Measurements from ENCODE around the gene INSR.
A peak's percentile ranks its signal among the peaks of the same experiment; 100 is the strongest.

The INSR gene

DNA sequence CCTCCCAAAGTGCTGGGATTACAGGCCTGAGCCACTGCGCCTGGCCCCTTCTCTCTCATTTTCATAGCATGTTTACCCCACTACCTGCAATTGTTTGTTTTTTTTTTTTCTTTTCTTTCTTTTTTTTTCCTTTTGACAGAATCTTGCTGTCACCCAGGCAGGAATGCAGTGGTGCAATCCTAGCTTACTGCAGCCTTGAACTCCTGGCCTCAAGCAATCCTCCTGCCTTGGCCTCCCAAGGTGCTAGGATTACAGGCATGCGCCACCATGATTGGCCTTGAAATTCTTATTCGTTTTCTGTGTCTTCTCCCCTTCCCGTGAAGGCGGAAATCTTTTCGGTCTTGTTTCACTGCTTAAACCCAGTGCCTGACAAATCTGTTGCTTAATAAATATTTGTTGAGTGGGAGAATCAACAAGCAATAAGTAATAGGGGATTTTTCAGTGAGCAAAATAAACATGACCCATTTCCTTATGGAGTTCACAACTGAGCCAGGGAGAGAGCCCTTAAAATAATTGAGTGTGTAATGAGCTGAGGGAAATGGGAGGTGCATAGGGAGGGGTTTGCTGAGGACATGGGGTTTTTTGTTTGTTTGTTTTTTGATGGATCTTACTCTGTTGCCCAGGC is 1.8 kb upstream of the INSR start:
- no peak for ATAC-seq (ENCODE audit: insufficient read depth, low read depth)
- no peak overlapping the region for H3K27ac ChIP-seq (ENCODE audit: low read length)
- H3K4me2 ChIP-seq (ENCODE audit: insufficient read depth, low read length): no peak overlapping the region

DNA sequence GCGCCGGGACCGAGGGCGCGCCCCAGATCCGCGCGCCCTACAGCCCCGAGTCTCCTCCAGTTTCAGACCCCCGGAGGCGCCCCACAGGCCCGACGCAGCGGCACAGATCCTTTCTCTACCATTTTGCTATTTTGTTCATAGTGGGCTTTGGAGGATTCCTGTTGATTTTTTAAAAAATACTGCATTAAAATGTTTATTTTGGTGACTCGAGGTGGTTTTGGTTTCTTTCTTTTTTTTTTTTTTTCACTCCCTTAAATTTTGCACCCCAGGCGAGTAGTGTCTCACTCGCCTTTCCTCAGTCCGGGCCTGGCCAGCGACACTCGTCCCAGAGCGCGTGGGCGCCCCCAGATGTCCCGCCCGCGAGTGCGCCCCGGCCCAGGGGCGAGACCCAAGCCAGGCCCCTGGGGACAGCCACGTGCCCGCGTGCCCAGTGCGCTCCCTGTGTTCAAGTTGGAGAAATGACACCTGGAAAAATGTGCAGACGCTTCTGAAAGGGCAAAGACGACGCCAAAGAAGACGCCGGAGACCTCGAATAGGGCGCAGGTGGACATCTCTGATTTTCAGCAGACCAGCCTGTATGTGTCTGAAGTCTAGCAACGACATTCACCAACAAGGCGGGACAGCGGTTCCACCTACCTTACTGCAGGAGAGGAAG is 471 bp upstream of the INSR start:
- Histone ChIP-seq H3K4me3 (ENCODE audit: low read depth in 1 of 2, low read length in 2 of 2) (peak overlapping the region; percentile 39 to 65; a peak in 3 of 4 replicates), H4K20me1 (ENCODE audit: insufficient read depth, low read length) (peaks cover 16% of the 10 kb centered on the region; the same call in 1 of the 2 replicates), H3K27me3 (ENCODE audit: insufficient read depth, low read length, poor library complexity) (no peaks in the 10 kb centered on the region), H3K36me3 (ENCODE audit: insufficient read depth, low read length) (no peaks in the 10 kb centered on the region), H3K4me2 (ENCODE audit: insufficient read depth, low read length) (peak overlapping the region; percentile 86), H3K79me2 (ENCODE audit: insufficient read depth, low read length) (peaks cover 19% of the 10 kb centered on the region), H3K9me3 (ENCODE audit: insufficient read depth, low read length, severe bottlenecking) (no peaks in the 10 kb centered on the region), H2AFZ (ENCODE audit: low read depth, low read length) (peak overlapping the region; percentile 77), H3K27ac (ENCODE audit: low read length) (peak overlapping the region; percentile 76), H3K4me1 (ENCODE audit: insufficient read depth, low read length) (peaks cover 20% of the 10 kb centered on the region), H3K9ac (ENCODE audit: low read depth, low read length) (peak overlapping the region; percentile 89)
- DNase-seq (peak; percentile 30), ATAC-seq (ENCODE audit: insufficient read depth, low read depth) (no peak)
- TF ChIP-seq EZH2 (IDR thresholded peaks at IDR 0.05; ENCODE audit: borderline replicate concordance, low read depth, low read length, severe bottlenecking): no peak
- TF ChIP-seq CTCF (IDR thresholded peaks at IDR 0.05; ENCODE audit: borderline replicate concordance, extremely low read depth, low read length, poor library complexity, severe bottlenecking): peak; percentile 50

More for the DNA sequence above, 1.8 kb upstream of the INSR start:
- DNase-seq: no peak
- Histone ChIP-seq H3K9ac (ENCODE audit: low read depth, low read length) (no peak overlapping the region), H3K4me3 (ENCODE audit: low read depth in 1 of 2, low read length in 2 of 2) (no peak overlapping the region), H3K36me3 (ENCODE audit: insufficient read depth, low read length) (no peaks in the 10 kb centered on the region), H3K4me1 (ENCODE audit: insufficient read depth, low read length) (peaks cover 20% of the 10 kb centered on the region), H4K20me1 (ENCODE audit: insufficient read depth, low read length) (peaks cover 13% of the 10 kb centered on the region; the same call in 1 of the 2 replicates), H3K79me2 (ENCODE audit: insufficient read depth, low read length) (peaks cover 11% of the 10 kb centered on the region), H3K27me3 (ENCODE audit: insufficient read depth, low read length, poor library complexity) (no peaks in the 10 kb centered on the region), H3K9me3 (ENCODE audit: insufficient read depth, low read length, severe bottlenecking) (no peaks in the 10 kb centered on the region), H2AFZ (ENCODE audit: low read depth, low read length) (no peak overlapping the region)
- TF ChIP-seq CTCF (IDR thresholded peaks at IDR 0.05; ENCODE audit: borderline replicate concordance, extremely low read depth, low read length, poor library complexity, severe bottlenecking) (no peak), EZH2 (IDR thresholded peaks at IDR 0.05; ENCODE audit: borderline replicate concordance, low read depth, low read length, severe bottlenecking) (no peak)

GRCh38 chr19:7292950-7293761 is 1.1 kb downstream of the INSR start:
- Histone ChIP-seq H2AFZ (ENCODE audit: low read depth, low read length) (peak overlapping the region; percentile 86), H3K79me2 (ENCODE audit: insufficient read depth, low read length) (peaks cover 21% of the 10 kb centered on the region), H4K20me1 (ENCODE audit: insufficient read depth, low read length) (peaks cover 20% of the 10 kb centered on the region; the same call in 1 of the 2 replicates), H3K27ac (ENCODE audit: low read length) (no peak overlapping the region; the same call in 1 of the 2 replicates), H3K9me3 (ENCODE audit: insufficient read depth, low read length, severe bottlenecking) (no peaks in the 10 kb centered on the region), H3K27me3 (ENCODE audit: insufficient read depth, low read length, poor library complexity) (no peaks in the 10 kb centered on the region), H3K4me3 (ENCODE audit: low read depth in 1 of 2, low read length in 2 of 2) (peak overlapping the region; percentile 65 to 92; a peak in 3 of 4 replicates), H3K4me1 (ENCODE audit: insufficient read depth, low read length) (peaks cover 20% of the 10 kb centered on the region), H3K9ac (ENCODE audit: low read depth, low read length) (peak overlapping the region; percentile 89), H3K4me2 (ENCODE audit: insufficient read depth, low read length) (peak overlapping the region; percentile 86), H3K36me3 (ENCODE audit: insufficient read depth, low read length) (no peaks in the 10 kb centered on the region)
- ATAC-seq (ENCODE audit: insufficient read depth, low read depth): no peak
- TF ChIP-seq CTCF (IDR thresholded peaks at IDR 0.05; ENCODE audit: borderline replicate concordance, extremely low read depth, low read length, poor library complexity, severe bottlenecking) (no peak), EZH2 (IDR thresholded peaks at IDR 0.05; ENCODE audit: borderline replicate concordance, low read depth, low read length, severe bottlenecking) (no peak)
- no peak for DNase-seq

Data from DND-41 (cell line).